SK-N-MC (cell line): ENCODE results near the gene NMS.

Experiments
- EZH2 ChIP-seq: fragments of 200-600 bp; sonication (generic); IDR thresholded peaks from one replicate; pipeline ENCODE4 v1.6.1; 2017; ENCODE audit warnings: antibody characterized with exemption
- FOXP2 ChIP-seq: optimal IDR thresholded peaks from 2 replicates; pipeline ENCODE3; 2011; ENCODE audit warnings: mild to moderate bottlenecking, moderate library complexity; ENCODE audit not compliant: insufficient read depth; ENCODE audit errors: extremely low read length, control extremely low read depth
- POLR2AphosphoS5 ChIP-seq: IDR thresholded peaks from 2 replicates; pipeline ENCODE4 v1.6.1; 2012; ENCODE audit warnings: mild to moderate bottlenecking, low read depth, low read length, borderline replicate concordance

- TF ChIP-seq EZH2 (no peak), POLR2AphosphoS5 (no peak), FOXP2 (no peak)
Measured at GRCh38 chr2:100425573-100426383, 44.5 kb upstream of the NMS start.
